GM18861 (cell line): ENCODE data around the gene EFNA5.
"Not testable (repeated sequence)": the region's sequence is repeated elsewhere in the genome, so short reads cannot be mapped to it uniquely, and the experiment has no call there.

Experiments
- ATAC-seq: cut with Tn5 transposase; IDR thresholded peaks from one replicate; pipeline ENCODE4 v1.9.1; 2021; ENCODE audit not compliant: unreplicated experiment

EFNA5 gene

DNA sequence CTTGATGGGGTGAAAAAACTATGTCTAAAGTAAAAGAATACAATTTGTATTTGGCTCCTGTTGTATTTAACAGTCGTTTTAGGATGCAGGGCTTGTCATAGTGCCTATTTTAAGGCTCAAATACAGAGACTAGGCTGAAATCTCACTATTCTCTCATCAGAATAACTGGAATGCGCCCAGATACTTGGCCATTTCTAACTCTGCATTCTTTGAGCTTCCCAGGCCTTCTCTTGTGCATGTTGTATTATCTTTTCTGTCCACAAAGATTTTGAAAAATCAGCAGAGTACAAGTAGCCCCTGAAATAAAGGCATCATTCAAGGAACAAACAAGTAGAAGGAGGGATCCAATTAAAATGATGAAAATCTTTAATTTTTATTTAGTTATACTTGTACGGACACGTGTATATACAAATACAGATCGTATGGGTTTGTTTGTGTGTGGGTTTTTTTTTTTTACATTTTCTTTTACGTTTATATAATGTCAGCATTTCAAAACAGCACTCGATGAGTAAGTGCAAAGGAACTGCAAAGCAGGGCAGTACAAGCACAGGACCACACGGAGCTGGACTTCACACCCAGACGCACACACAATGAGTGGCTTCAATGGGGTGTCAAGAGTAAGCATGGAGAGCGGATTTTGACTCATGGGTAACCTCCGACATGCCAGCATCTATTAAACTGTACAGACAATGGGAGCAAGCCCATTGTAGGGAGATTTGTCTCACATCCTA lies 294.0 kb downstream of the EFNA5 start:
- no peak for ATAC-seq

DNA sequence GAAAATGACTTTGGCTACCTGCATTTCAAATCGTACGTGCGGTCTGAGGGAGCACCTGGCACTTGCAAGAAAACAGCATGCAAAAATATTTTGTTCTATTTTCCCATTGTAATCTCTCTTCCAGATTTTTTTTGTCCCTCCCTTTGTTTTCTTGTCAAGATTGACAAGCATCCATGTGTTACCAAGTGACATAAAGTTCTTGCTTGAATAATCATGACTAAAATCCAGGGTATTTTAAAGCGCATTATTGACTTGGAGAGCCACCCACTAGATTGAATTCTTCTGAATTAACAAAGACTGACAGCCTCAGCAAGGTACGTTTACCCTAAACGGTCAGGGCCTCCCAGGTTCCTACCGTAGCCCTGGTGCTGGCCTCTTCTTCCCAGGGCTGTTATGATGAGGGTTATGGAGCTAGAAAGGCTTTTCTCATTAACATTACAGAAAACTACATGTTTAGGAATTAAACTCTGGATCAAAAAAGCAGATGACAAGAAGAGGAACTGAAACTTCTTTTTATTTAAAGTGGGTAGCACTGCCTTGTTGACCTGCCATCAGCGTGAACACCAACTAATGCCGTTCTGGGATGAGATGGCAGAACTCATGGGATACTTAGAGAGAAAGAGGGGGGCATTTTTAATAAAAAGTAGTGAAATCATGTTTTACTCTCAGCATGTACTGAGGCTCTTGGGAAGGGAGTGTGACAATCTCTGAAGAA lies 297.0 kb downstream of the EFNA5 start:
- peak; percentile 75 for ATAC-seq

GRCh38 chr5:107372723-107373450 lies 297.9 kb downstream of the EFNA5 start:
- ATAC-seq = no peak

DNA sequence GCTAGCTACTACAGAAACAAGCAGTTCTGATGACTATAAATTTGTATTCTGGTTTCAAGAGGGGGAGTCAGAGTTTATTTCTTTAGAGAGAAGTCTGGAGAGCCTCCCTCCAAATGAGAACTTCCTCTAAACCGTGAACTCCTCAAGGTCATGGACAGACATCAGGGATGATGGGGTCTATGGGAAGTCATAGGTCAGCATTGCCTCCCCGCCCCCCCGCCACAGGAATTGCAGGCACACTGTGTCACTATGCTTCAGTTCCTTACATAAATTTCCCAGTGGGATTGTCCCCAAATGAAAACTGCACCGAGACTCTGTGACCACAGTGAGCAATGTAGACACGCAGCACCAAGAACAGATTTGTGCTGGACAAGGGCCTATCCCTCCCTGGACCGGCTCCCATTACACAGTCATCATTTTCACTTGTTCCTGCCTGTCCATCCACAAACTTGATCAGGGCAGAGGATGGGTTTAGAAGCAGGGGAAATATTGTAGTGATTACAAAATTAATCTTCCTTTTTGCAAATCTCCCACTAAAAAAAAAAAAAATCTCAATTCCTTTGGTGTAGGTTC lies 300.3 kb downstream of the EFNA5 start:
- no peak for ATAC-seq

- no peak for ATAC-seq
Measured at GRCh38 chr5:107369622-107370021, 301.1 kb downstream of the EFNA5 start.

DNA sequence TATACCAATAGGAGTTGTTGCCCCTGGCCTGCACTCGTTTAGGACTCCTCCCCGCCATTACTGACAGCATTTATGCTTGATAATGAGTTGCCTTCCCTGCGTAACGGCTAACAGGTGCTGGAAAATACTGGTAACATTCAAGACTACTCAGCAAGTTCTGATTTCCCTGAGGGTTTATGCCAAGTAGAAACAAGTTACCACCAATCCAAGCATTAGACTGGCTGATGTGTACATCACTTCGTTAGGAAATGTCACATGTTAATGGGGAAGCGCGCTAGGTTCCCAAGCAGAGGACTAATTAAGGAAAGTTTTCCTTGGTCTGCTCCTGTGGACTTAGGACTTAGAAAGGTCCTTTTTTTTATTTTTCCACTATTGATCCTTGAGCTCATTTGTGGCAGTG lies 302.1 kb downstream of the EFNA5 start:
- no peak for ATAC-seq

DNA sequence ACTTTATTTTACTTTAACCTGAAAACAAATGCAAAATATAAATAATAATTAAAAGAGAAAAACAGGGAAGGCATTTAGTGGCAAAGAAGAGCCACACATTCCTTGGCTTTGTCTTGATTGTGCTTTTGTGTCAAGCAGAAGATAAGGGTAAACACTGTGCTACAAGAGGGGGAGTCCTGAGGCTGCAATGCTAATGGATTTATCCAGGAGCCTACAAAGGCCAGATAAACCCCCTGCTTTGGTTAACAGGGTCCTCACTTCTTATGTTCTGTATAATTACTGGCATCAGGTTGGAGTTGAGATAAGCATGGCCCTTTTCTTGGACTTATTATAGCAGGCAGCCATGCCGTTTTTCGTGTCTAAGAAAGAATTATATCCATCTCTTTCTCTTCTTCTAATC lies 302.8 kb downstream of the EFNA5 start:
- ATAC-seq = no peak

DNA sequence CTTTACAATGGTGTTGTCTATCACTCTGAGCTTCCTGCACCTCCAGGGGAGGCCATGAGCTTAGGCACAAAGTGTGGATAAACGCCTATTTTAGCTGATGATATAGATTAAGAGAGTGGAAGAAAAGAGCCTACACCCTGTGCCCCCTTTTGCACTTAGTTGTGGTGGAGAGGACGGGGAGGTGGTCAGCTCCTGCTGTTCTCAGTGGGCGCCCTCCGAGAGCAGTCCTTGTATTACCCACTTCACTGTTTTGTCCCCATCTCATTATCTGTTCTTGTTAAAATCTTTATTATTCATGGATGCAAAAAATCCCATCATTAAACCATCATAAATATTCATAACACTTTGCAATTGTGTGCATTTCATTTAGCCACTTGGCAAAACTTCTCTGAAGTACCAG lies 303.3 kb downstream of the EFNA5 start:
- no peak for ATAC-seq

DNA sequence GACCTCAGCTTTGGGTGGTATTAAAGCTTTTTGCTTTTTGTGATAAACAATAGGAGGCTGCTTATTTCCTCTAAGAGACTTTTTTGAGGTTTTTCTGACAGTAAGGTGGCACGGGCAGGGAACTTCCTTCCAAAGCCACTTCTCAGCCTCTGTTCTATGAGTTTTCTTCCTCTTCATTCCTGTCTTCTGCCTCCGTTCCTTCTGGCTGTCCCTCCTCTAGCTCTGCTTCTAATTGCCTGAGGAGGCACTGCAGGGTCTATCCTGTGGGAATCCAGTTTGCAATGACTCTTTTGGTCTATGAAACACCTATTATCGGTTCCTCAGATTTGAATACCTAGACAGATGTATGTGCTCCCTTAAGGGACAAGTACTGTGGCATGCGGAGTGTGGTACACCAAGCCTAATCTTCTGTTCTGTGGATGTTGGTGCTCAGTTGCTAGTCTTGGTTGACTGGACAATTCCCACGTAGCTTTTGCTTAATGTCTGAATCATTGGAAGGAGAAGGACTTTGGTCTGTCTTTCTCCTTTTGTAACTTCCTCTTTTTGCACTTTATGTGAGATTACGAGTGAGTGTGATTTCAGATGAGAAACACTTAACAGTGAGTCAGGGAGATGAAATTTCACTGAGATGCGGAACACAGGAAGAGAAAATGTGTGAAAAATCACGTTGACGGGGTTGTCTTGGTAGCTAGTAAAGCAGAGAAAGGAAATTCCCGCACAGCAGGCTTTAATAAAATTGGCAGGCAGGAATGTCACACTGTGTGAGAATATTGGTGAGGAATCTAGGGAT lies 305.2 kb downstream of the EFNA5 start:
- ATAC-seq = peak; percentile 46

- ATAC-seq = peak; percentile 41
Measured at GRCh38 chr5:107364443-107365319, 306.1 kb downstream of the EFNA5 start.

- no peak for ATAC-seq
Measured at GRCh38 chr5:107363768-107364167, 307.0 kb downstream of the EFNA5 start.

DNA sequence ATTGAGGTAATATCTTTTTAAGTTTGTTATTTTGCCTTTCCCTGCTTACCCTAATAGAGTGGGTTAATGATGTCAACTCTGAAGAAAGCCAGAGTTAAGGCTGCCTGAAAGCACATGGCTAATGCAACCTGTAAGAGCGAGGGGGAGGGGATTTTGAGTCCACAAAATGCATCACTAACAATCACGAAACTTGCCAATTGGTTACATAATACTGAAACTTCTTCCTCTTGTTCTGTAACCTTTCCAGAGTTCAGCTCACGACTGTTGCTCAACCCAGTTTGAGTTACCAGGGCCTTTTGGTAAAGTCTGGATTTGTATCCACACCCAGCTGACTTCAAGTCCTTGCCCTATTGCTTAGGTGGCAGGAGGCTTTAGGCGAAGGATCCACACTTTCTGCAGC lies 308.8 kb downstream of the EFNA5 start:
- no peak for ATAC-seq

- ATAC-seq = no peak
Measured at GRCh38 chr5:107359916-107360234, 310.9 kb downstream of the EFNA5 start.

DNA sequence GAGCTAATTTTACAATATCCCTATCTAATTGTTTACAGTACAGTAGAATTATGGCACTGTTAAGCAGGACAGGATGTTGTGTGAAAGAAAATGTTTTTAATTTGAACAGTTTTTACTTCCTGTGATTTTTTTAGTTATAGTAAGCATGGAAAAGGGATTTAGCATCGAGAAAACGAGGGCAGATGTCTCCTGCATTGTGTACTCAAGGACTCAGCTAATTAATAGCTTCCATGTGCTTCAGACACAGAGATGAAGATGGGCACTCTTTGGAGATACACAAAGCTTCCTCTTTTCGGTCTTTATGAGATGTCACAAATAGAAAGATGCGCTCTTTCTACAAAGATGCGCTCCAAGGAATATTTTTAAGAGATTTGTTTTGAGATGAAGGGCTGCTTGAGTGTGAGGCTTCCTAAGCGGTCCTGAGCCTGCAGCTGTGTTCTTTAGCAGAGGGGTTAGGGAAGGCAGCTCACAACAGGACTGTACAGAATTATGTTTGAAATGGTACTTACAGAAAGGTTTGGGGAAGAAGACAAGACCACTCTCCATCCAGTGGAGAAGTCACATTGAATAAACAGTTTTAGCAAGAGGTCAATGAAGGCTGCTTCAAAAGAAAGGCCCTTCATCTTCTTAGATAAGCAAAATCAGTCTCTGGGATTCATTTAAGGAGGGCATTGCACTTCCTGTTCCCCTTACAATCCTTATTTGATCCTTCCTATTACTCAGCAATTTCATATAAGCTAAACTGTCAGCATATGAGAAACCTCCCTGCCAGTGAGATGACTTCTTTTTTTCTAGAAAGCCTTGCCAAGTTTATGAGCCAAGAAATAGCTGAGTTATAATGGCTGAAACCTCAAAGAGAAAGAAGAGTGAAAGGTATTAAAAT lies 311.5 kb downstream of the EFNA5 start:
- ATAC-seq = no peak

DNA sequence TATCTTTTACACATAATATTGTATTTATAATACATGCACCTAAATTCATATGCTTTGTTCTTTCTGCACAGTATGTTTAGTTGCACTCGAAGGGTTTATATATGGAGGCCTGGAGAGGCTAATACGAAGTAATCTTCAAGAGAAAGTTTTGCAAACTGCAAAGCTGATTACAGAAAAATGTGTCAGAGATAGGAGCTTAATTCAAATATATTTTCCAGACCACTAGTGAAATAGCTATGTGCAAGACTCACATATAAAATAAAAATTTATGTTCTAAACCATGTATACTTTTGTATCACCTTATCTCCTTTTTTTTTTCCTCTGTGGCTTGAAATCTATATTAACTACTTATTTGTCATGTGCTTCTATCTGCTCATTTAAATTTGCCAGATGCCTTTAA lies 313.8 kb downstream of the EFNA5 start:
- ATAC-seq = no peak

DNA sequence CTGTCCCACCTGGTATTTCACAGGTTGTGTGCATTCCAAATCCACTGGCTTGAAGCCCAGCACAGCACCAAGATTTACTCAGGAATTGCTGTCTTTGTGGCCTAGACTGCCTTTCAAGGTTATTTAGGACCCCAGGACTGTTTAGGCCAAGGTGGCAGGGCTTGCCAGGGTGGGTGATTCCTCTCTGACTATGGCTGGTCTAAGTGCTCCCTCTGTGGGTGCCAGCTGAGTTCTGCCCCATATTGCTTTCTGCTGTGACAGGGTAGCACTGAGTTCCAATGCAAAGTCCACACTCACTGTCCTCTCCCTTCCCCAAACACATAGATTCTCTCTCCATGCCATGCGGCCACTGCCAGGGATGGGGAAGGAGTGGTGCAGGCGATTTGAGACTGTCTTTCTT lies 318.2 kb downstream of the EFNA5 start:
- ATAC-seq = no peak

GRCh38 chr5:107346580-107346979 lies 324.2 kb downstream of the EFNA5 start:
- not testable (repeated sequence) for ATAC-seq

- ATAC-seq = no peak
Measured at GRCh38 chr5:107342371-107342770, 328.4 kb downstream of the EFNA5 start.
